Measurements from ENCODE around the gene USP47.

Gene USP47

GRCh38 chr11:11937433-11937832 is 95.7 kb downstream of the USP47 start:
- DNase-seq (ENCODE audit: low spot score), result no peak

GRCh38 chr11:11937957-11938356 is 96.2 kb downstream of the USP47 start:
- no peak for DNase-seq (ENCODE audit: low spot score)

GRCh38 chr11:11940551-11940950 is 98.8 kb downstream of the USP47 start:
- no peak for DNase-seq (ENCODE audit: low spot score)

GRCh38 chr11:11942668-11943067 is 100.9 kb downstream of the USP47 start:
- no peak for DNase-seq (ENCODE audit: low spot score)

- no peak for DNase-seq (ENCODE audit: low spot score)
Measured at GRCh38 chr11:11944444-11944843, 102.7 kb downstream of the USP47 start.

- no peak for DNase-seq (ENCODE audit: low spot score)
Measured at GRCh38 chr11:11946180-11946579, 104.4 kb downstream of the USP47 start.

GRCh38 chr11:11946878-11947277 is 105.1 kb downstream of the USP47 start:
- no peak for DNase-seq (ENCODE audit: low spot score)

- no peak for DNase-seq (ENCODE audit: low spot score)
Measured at GRCh38 chr11:11947825-11948224, 106.1 kb downstream of the USP47 start.

- DNase-seq (ENCODE audit: low spot score), result no peak
Measured at GRCh38 chr11:11948242-11948947, 106.6 kb downstream of the USP47 start.

GRCh38 chr11:11949482-11949881 is 107.7 kb downstream of the USP47 start:
- no peak for DNase-seq (ENCODE audit: low spot score)

GRCh38 chr11:11952036-11952435 is 110.3 kb downstream of the USP47 start:
- no peak for DNase-seq (ENCODE audit: low spot score)

GRCh38 chr11:11956006-11956405 is 114.2 kb downstream of the USP47 start:
- DNase-seq (ENCODE audit: low spot score), result no peak

- no peak for DNase-seq (ENCODE audit: low spot score)
Measured at GRCh38 chr11:11958403-11959231, 116.8 kb downstream of the USP47 start.

GRCh38 chr11:11959601-11960000 is 117.8 kb downstream of the USP47 start:
- no peak for DNase-seq (ENCODE audit: low spot score)

GRCh38 chr11:11960687-11961086 is 118.9 kb downstream of the USP47 start:
- DNase-seq (ENCODE audit: low spot score), result no peak

GRCh38 chr11:11961399-11962028 is 119.7 kb downstream of the USP47 start:
- DNase-seq (ENCODE audit: low spot score), result no peak

- DNase-seq (ENCODE audit: low spot score), result no peak
Measured at GRCh38 chr11:11963067-11963466, 121.3 kb downstream of the USP47 start.

GRCh38 chr11:11963842-11964773 is 122.3 kb downstream of the USP47 start:
- DNase-seq (ENCODE audit: low spot score), result no peak

- DNase-seq (ENCODE audit: low spot score), result no peak
Measured at GRCh38 chr11:11964774-11965150, 123.0 kb downstream of the USP47 start.

GRCh38 chr11:11965192-11965591 is 123.4 kb downstream of the USP47 start:
- no peak for DNase-seq (ENCODE audit: low spot score)

GRCh38 chr11:11965656-11966353 is 124.0 kb downstream of the USP47 start:
- DNase-seq (ENCODE audit: low spot score), result no peak
